HG02763 (cell line): Measurements from ENCODE around the gene LAMA2.

ENCODE experiments used
- ATAC-seq: cut with Tn5 transposase; IDR thresholded peaks from one replicate; pipeline ENCODE4 v1.9.1; 2021; ENCODE audit warnings: mild to moderate bottlenecking, moderate library complexity; ENCODE audit not compliant: unreplicated experiment

The LAMA2 gene

GRCh38 chr6:128903715-128904114 is 20.8 kb downstream of the LAMA2 start:
- no peak for ATAC-seq

- no peak for ATAC-seq
Observed at GRCh38 chr6:128914051-128914450, 31.1 kb downstream of the LAMA2 start.

- no peak for ATAC-seq
Observed at GRCh38 chr6:128918886-128919285, 35.9 kb downstream of the LAMA2 start.

GRCh38 chr6:128919412-128920180 is 36.7 kb downstream of the LAMA2 start:
- no peak for ATAC-seq

- no peak for ATAC-seq
Observed at GRCh38 chr6:128925765-128926164, 42.8 kb downstream of the LAMA2 start.

- no peak for ATAC-seq
Observed at GRCh38 chr6:128929869-128930268, 46.9 kb downstream of the LAMA2 start.

- ATAC-seq = no peak
Observed at GRCh38 chr6:128930321-128930720, 47.4 kb downstream of the LAMA2 start.

- no peak for ATAC-seq
Observed at GRCh38 chr6:128932061-128932460, 49.1 kb downstream of the LAMA2 start.

- ATAC-seq = no peak
Observed at GRCh38 chr6:128950864-128951263, 67.9 kb downstream of the LAMA2 start.

- ATAC-seq = no peak
Observed at GRCh38 chr6:128952902-128953301, 70.0 kb downstream of the LAMA2 start.

GRCh38 chr6:128954308-128955043 is 71.5 kb downstream of the LAMA2 start:
- no peak for ATAC-seq

- ATAC-seq = no peak
Observed at GRCh38 chr6:128963561-128963960, 80.6 kb downstream of the LAMA2 start.

- no peak for ATAC-seq
Observed at GRCh38 chr6:128964233-128964755, 81.4 kb downstream of the LAMA2 start.

- no peak for ATAC-seq
Observed at GRCh38 chr6:128964771-128965170, 81.8 kb downstream of the LAMA2 start.

GRCh38 chr6:128966934-128967333 is 84.0 kb downstream of the LAMA2 start:
- ATAC-seq = no peak

GRCh38 chr6:128979071-128979470 is 96.1 kb downstream of the LAMA2 start:
- no peak for ATAC-seq

- no peak for ATAC-seq
Observed at GRCh38 chr6:128981716-128982115, 98.8 kb downstream of the LAMA2 start.

- ATAC-seq = no peak
Observed at GRCh38 chr6:128990360-128990759, 107.4 kb downstream of the LAMA2 start.

GRCh38 chr6:128990915-128991314 is 108.0 kb downstream of the LAMA2 start:
- ATAC-seq = no peak

GRCh38 chr6:128993166-128993565 is 110.2 kb downstream of the LAMA2 start:
- ATAC-seq = no peak

GRCh38 chr6:128997880-128998279 is 114.9 kb downstream of the LAMA2 start:
- ATAC-seq = no peak
